ENCODE results near the gene SSR2. TPM values are rescaled to one million over a fixed set of nuclear protein-coding genes. Genes with fewer than 3 reads are reported as not detected.

SSR2 gene
- total and polyA plus RNA-seq, 7 donors = 44.6 to 255 (median 77.5) TPM

DNA sequence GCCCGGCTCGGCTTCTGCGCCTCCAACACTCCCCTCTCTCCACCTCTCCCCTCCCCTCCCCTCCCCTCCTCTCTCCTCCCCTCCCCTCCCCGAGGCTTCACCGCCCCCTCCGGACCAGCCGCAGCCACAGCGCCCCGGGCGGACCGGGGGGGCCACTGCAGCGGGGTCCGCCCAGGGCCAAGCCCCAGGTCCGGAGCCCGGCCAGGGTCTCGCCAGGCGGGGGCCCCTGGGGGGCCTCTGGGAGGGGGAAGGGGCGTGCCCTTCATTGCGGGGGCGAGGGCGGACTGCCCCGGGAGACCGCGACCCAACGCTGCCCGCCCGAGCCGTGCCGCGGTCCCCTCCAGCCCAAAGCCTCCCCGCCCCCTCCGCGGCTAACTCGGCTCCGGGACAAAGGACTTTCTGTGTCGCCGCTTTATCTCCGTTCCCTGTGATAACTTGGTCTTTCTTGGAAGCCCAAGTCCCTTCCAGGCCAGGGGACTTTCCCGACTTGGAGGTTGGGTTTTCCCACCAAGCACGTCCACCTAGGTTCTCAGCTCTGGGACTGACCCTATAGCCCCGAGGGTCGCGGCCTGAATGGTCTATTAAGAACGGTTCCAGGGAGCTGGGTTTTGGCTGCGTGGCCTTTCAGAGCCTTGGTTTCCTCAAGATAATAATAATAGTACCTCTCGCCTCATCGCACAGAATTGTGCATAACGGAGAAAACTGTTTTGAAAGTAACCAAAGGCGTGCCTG is 33.2 kb upstream of the SSR2 start, which contains the start of gene UBQLN4:
TSS of gene UBQLN4 (minus strand) at position 31 of the 732 bp plus-strand sequence. CDS start 97 bp downstream, outside the sequence.
- Histone ChIP-seq H3K9me3 (no peaks in the 10 kb centered on the region), H3K27ac (peak within 1 kb of the TSS; percentile 96), H3K36me3 (ENCODE audit: insufficient read depth in 1 of 2, low read depth in 1 of 2) (peaks cover 0 to 48% of the 10 kb centered on the region in 2 donors), H3K4me3 (peak within 1 kb of the TSS; percentile 97), H3K27me3 (ENCODE audit: insufficient read depth in 3 of 3, low read length in 2 of 3) (no peaks in the 10 kb centered on the region), H3K4me1 (peaks cover 28% of the 10 kb centered on the region)
- intact Hi-C loops (cut with DNase I) = no loop called here
- peak; percentile 84 to 88 (median 84) for ATAC-seq
- peak; percentile 88 to 95 for DNase-seq
- TF ChIP-seq CTCF (IDR thresholded peaks at IDR 0.05) = peak; percentile 46
- 0% methylated on average over 19 to 45 of the region's 49 CpGs for WGBS, 3 donors

DNA sequence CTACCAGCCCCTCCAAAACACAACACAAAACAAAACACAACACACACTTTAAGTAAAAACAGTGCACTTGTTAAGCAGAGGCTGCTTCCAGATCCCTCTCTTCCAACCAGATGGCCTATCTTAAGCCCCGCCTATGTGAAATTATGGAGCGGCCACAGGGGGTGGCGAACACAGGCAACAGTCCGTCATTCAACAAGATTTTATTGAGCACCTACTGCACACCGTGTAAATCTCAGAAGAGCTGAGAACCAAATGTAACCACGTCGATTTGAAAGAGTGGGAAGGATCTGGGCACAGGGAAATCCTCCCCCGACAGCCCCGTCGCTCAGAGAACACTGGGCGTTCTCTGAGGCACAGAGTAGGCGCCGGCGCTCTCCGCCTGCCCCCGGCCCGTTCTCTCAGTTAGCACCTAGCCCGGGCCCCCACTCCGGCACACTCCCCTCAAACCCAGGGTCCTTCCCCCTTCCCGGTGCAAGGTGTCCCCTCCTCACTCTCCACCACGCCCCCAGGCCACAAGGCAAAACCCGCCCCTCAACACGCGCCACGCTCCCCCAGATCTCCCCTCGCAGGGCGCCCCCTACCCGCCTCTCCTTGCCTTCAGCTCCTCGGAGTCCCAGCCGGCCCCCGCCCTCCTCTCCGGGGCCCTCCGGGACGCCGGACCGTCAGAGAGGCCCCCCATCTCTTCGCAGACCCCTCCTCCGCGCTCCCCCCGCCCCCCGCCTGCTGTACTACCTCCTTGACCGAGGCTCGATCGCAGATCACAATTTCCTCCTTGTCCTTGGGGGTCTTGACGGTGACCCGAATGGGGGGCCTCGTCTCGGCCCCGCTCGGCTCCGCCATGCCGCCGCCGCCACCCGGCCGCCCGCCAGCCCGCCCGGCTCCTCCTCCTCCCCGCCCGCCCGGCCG is 32.4 kb upstream of the SSR2 start:
- peak; percentile 0 to 22 (median 15) for ATAC-seq
- Histone ChIP-seq H3K4me1 (peaks cover 28% of the 10 kb centered on the region), H3K4me3 (peak overlapping the region; percentile 97), H3K9me3 (no peaks in the 10 kb centered on the region), H3K27me3 (ENCODE audit: insufficient read depth in 3 of 3, low read length in 2 of 3) (no peaks in the 10 kb centered on the region), H3K36me3 (ENCODE audit: insufficient read depth in 1 of 2, low read depth in 1 of 2) (peaks cover 0 to 49% of the 10 kb centered on the region in 2 donors), H3K27ac (peak overlapping the region; percentile 96)
- TF ChIP-seq CTCF (IDR thresholded peaks at IDR 0.05) = no peak
- intact Hi-C loops (cut with DNase I) = no loop called here
- peak; percentile 67 to 75 for DNase-seq
- WGBS, 3 donors = 1 to 3% (median 2%) methylated on average over 40 to 63 of the region's 63 CpGs

DNA sequence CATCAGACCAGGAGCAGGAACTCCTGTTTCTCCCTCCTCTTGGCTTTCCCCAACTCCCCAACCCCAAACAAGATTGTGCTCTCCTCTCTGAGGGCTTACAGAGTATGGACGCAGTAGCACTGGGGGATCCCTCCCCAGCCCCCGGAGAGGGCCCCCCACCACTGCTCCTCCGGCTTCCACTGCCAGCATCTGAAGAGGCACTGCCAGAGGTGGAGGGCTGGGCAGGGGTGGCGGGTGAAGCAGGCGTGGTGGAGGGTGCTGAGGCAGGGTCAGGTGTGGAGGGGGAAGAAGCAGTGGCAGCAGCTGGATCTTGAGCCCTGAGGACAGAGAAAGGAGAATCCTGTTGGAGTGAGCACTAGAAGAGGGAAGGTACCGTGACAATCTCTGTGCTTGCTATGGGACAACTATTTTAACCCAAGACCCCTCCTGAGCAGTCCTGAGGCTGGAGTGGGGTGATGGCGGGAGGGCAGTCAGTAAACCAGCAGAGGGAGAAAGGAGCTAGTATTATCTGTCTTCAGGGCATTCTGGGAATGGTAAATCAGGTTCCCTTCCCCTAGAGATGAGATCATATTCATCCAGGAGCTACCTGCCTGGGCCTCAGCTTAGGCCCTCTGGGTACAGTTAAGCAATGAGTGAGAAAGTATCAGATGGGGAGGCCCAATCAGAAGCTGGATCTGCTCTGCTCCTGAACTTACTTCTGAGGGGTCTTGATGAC is 30.4 kb upstream of the SSR2 start:
- Histone ChIP-seq H3K4me3 (no peak overlapping the region), H3K4me1 (peaks cover 28% of the 10 kb centered on the region), H3K27me3 (ENCODE audit: insufficient read depth in 3 of 3, low read length in 2 of 3) (no peaks in the 10 kb centered on the region), H3K27ac (peak overlapping the region; percentile 46), H3K9me3 (no peaks in the 10 kb centered on the region), H3K36me3 (ENCODE audit: insufficient read depth in 1 of 2, low read depth in 1 of 2) (peaks cover 0 to 51% of the 10 kb centered on the region in 2 donors)
- ATAC-seq (no peak), DNase-seq (peak in 1 of 2 donors; percentile 39)
- 77 to 88% (median 85%) methylated on average over 4 to 7 of the region's 7 CpGs for WGBS, 3 donors
- intact Hi-C loops (cut with DNase I) = no loop called here
- TF ChIP-seq CTCF (IDR thresholded peaks at IDR 0.05) = no peak

- Histone ChIP-seq H3K27me3 (ENCODE audit: insufficient read depth in 3 of 3, low read length in 2 of 3) (no peaks in the 10 kb centered on the region), H3K36me3 (ENCODE audit: insufficient read depth in 1 of 2, low read depth in 1 of 2) (peaks cover 0 to 50% of the 10 kb centered on the region in 2 donors), H3K4me1 (peaks cover 22% of the 10 kb centered on the region), H3K27ac (peak overlapping the region; percentile 46), H3K4me3 (no peak overlapping the region), H3K9me3 (no peaks in the 10 kb centered on the region)
- ATAC-seq = no peak
- intact Hi-C loops (cut with DNase I) = no loop called here
- no peak for TF ChIP-seq CTCF (IDR thresholded peaks at IDR 0.05)
- 33 to 41% (median 39%) methylated on average over 4 of the region's 4 CpGs for WGBS, 3 donors
- peak; percentile 23 to 55 for DNase-seq
Measured at GRCh38 chr1:156050376-156050775, 29.6 kb upstream of the SSR2 start.

Data from psoas muscle (tissue), 8 donors.